Pancreas (tissue), 10 donors: ENCODE results near the gene CCDC188. TPM values are rescaled to one million over a fixed set of nuclear protein-coding genes. Genes with fewer than 3 reads are reported as not detected.

Source experiments
- ATAC-seq, 4 donors: fragments of 200-7000 bp; cut with Tn5 transposase; one replicate each; pipeline versions ENCODE4 v1.8.0 to v1.9.1; 2020; ENCODE audit warnings: mild to moderate bottlenecking in 4 of 4, moderate library complexity in 4 of 4
- DNase-seq, 6 donors: peaks; one replicate each; pipeline ENCODE4 v3.0.0-alpha.2; 2020
- FAIRE-seq: peaks from 2 replicates; lab custom pipeline; 2012; peaks lifted over from hg19 to GRCh38; lab: Jason Lieb, UNC
- H3K27ac ChIP-seq, 4 donors: fragments of 200-600 bp; sonication (generic); 1 replicate in 3 of 4; 2 replicates in 1 of 4; pipeline versions ENCODE4 v1.5.0 to v1.8.0; 2020
- H3K27me3 ChIP-seq, 4 donors: fragments of 200-600 bp; one replicate each; pipeline ENCODE4 v1.8.0; 2021
- H3K36me3 ChIP-seq, 3 donors: fragments of 200-600 bp; sonication (generic) in 1 of 3; one replicate each; pipeline versions ENCODE4 v1.5.0 to v1.8.0; 2020 to 2021
- H3K4me1 ChIP-seq, 3 donors: fragments of 200-600 bp; one replicate each; pipeline ENCODE4 v1.8.0; 2021
- H3K4me3 ChIP-seq, 4 donors: fragments of 200-600 bp; sonication (generic) in 2 of 4; one replicate each; pipeline versions ENCODE4 v1.5.0 to v1.8.0; 2020 to 2021
- H3K9me3 ChIP-seq, 4 donors: fragments of 200-600 bp; one replicate each; pipeline ENCODE4 v1.8.0; 2021
- WGBS, 2 donors: extraction: QIAGEN DNeasy Blood & Tissue Kit; methylation state at CpG; one replicate each; pipeline ENCODE4 v1.1.7; 2013; 5-methylcytosine and 5-hydroxymethylcytosine counted together
- intact Hi-C, 3 donors: fragments of 100-400 bp; cut with DNase I; formaldehyde crosslinking; loops; one replicate each; pipeline versions ENCODE4 v1.11.1 to v1.14.2; 2022
- polyA plus RNA-seq, 2 donors: library from polyadenylated mRNA; stranded (reverse); fragments of 200-250 nt; gene quantifications; one replicate each; pipeline ENCODE4 v1.2.3, GENCODE V29; 2013
- total RNA-seq, 6 donors: library from RNA; stranded (reverse); fragmentation: NEBNext Ultra II Directional in 4 of 6; extraction: Animal tissue kit (Norgen Biotek cat#: 25700) in 4 of 6; gene quantifications; one replicate each; pipeline versions ENCODE4 v1.2.1 to v1.2.4, GENCODE V29; 2021 to 2023
- TF ChIP-seq, protein P1 (sequence below), 4 donors: fragments of 200-600 bp; sonication (generic) in 3 of 4; IDR thresholded peaks; one replicate each; pipeline versions ENCODE4 v1.5.0 to v1.8.0; 2021; ENCODE audit warnings: antibody characterized with exemption in 4 of 4
- donor health status: healthy with polysubstance abuse.
- donor health status: DM: no; HTN: no; CAD: no; lungs with moderate emphysema.
- donor health status: DM: no; HTN: no; CAD: no.
- donor health status: control.
- donor health status: control.
- donor health status: Bipolar disorder and iron deficiency.
- donor health status: DM: yes; HTN: yes; CAD: no.
- donor health status: DM: no; HTN: no; CAD: no.
- donor health status: DM: no; HTN: no; CAD: no.
- donor health status: DM: yes; HTN: yes; CAD: no.

The CCDC188 gene
- total and polyA plus RNA-seq, 8 donors = 0.31 to 7.1 (median 0.44) TPM; not detected in 1

DNA sequence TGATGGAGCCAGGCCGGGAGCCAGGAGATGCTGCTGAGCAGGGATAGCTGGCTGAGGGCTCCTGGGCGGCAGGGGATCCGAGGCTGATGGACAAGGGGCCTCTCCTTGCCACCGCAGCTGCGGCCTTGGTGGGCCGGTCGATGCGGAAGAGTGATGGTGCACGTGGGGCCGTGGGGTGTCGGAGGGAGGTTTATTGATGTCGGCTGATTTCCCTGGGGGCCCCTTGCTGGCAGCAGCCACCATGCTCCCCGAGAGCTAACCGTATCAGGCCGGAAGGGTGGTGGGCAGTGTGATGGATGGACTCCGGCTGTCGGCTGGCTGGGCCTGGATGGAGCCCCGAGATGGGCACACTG is 31.0 kb upstream of the CCDC188 start:
- TF ChIP-seq, protein P1, sequence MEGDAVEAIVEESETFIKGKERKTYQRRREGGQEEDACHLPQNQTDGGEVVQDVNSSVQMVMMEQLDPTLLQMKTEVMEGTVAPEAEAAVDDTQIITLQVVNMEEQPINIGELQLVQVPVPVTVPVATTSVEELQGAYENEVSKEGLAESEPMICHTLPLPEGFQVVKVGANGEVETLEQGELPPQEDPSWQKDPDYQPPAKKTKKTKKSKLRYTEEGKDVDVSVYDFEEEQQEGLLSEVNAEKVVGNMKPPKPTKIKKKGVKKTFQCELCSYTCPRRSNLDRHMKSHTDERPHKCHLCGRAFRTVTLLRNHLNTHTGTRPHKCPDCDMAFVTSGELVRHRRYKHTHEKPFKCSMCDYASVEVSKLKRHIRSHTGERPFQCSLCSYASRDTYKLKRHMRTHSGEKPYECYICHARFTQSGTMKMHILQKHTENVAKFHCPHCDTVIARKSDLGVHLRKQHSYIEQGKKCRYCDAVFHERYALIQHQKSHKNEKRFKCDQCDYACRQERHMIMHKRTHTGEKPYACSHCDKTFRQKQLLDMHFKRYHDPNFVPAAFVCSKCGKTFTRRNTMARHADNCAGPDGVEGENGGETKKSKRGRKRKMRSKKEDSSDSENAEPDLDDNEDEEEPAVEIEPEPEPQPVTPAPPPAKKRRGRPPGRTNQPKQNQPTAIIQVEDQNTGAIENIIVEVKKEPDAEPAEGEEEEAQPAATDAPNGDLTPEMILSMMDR (IDR thresholded peaks at IDR 0.05) = no peak
- ATAC-seq (no peak), FAIRE-seq (no peak), DNase-seq (no peak)
- Histone ChIP-seq H3K27me3 (no peaks in the 10 kb centered on the region), H3K4me3 (no peak overlapping the region), H3K4me1 (no peaks in the 10 kb centered on the region), H3K27ac (no peak overlapping the region), H3K36me3 (no peaks in the 10 kb centered on the region), H3K9me3 (no peaks in the 10 kb centered on the region)
- 75 to 78% methylated on average over 18 of the region's 18 CpGs for WGBS, 2 donors
- intact Hi-C loops = no loop called here

DNA sequence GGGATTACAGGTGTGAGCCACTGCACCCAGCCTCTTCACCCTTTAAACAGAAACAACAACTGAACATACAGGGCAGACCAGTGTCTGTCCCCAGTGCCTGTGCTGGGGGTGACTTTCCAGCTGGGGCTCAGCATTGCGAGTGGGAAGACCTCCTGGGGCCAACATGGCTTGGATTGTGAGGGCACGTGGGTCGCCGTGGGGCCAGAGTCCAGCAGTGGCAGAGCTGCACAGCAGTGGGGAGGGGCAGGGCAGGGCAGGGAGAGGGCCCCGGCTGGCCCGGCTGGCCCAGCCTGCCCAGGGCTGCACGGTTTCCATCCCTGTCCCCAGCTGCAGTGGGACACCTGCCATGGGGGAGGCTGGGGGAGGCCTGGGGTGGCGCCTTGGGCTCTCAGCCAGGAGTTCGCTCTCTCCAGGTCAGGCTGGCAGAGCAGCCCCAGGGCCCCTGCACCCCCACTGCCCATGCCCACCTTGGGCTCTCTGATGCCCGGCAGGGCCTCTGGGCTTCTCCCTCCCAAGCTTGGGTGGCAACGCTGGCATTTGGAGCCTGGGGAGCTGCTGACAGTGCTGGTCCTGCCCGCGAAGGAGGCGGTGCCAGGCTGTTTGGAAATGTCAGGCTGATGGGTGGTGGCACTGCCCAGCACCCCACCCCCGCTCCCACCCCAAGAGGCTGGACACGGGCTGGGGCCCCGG is 30.5 kb upstream of the CCDC188 start:
- Histone ChIP-seq H3K4me1 (no peaks in the 10 kb centered on the region), H3K36me3 (no peaks in the 10 kb centered on the region), H3K4me3 (no peak overlapping the region), H3K9me3 (no peaks in the 10 kb centered on the region), H3K27me3 (no peaks in the 10 kb centered on the region), H3K27ac (no peak overlapping the region)
- TF ChIP-seq, protein P1 (IDR thresholded peaks at IDR 0.05) = no peak
- FAIRE-seq (no peak), ATAC-seq (peak in 1 of 4 donors; percentile 19), DNase-seq (no peak)
- 57 to 70% methylated on average over 16 to 17 of the region's 17 CpGs for WGBS, 2 donors
- intact Hi-C loops = no loop called here

DNA sequence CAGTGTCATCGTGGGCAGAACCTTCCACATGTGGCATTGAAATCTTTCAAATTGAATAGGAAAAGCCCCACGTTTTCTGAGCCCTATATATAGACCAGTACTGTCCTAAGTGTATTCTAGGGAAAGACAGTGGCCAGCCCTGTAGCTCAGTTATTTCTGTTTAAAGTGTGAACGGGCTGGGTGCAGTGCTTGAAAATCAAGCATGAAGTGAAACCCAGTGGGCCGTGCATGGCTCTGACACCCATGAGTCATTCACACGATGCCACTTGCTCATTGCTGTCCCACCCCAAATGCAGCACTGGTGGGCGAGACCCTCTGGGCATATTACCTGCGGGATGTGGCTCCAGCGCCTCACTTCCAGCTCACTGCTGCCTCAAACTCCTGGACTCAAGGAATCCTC is 29.8 kb upstream of the CCDC188 start:
- TF ChIP-seq, protein P1 (IDR thresholded peaks at IDR 0.05) = no peak
- intact Hi-C loops = no loop called here
- Histone ChIP-seq H3K4me3 (no peak overlapping the region), H3K4me1 (no peaks in the 10 kb centered on the region), H3K9me3 (no peaks in the 10 kb centered on the region), H3K27me3 (no peaks in the 10 kb centered on the region), H3K27ac (no peak overlapping the region), H3K36me3 (no peaks in the 10 kb centered on the region)
- WGBS, 2 donors = 79 to 84% methylated on average over 8 of the region's 8 CpGs
- FAIRE-seq (no peak), DNase-seq (no peak), ATAC-seq (no peak)

DNA sequence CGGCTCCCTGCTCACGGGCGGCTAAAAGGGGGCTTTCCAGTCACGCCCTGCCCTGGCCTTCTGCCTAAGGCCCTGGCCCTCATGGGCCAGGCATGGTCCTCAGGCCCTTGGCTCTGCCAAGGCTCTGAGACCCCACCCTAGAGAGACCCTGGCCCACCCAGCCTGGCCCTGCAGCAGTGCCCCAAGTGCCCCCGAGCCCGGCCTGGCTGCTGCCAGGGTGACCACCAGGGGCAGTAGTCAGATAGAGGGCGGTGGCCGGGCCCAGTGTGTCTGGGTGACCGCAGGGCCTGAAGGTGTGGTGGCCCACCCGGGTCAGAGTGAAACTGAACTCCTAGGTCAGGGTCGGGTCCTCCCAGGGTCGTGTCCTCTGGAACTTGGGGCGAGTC is 29.4 kb upstream of the CCDC188 start:
- ATAC-seq (no peak), FAIRE-seq (no peak), DNase-seq (no peak)
- TF ChIP-seq, protein P1 (IDR thresholded peaks at IDR 0.05) = no peak
- Histone ChIP-seq H3K27ac (no peak overlapping the region), H3K36me3 (no peaks in the 10 kb centered on the region), H3K4me1 (no peaks in the 10 kb centered on the region), H3K4me3 (no peak overlapping the region), H3K27me3 (no peaks in the 10 kb centered on the region), H3K9me3 (no peaks in the 10 kb centered on the region)
- 80 to 87% methylated on average over 13 of the region's 13 CpGs for WGBS, 2 donors
- intact Hi-C loops = no loop called here

DNA sequence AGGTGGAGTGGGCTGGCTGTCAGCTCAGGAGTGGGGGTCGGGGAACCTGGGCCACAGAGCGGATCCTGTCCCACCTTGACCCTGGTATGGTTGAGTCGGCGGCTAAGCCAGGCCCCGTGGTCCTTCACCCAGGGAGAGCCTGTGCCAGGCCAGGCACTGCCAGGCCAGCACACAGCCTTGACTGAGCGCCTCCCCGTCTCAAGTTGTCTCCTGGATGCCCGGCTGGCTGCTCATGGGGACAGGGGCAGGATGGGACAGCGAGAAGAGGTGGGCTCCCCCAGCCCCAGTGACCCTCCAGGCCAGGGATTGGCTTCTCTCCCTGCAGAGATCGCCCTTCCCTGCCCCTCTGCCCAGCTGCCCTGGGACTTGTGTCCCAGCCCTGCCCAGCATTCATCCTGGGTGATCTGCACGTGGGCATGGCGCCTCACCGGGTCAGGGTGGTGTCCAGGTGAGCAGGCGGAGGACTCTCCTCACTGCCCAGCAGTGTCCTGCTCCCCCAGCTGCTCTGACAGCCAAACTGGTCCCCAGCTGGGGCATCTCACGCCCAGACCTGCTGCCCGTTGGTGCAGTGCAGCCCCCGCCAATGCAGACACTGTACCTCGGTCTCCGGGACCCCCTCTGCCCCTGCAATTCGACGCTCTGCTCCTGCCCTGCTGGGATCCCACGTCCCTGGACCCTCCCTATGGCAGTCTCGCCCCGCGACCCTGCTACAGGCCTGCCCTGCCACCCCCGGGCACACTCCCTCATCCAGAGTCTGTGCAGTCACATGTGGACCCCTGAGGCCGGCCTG is 28.8 kb upstream of the CCDC188 start:
- Histone ChIP-seq H3K4me3 (no peak overlapping the region), H3K27ac (no peak overlapping the region), H3K4me1 (no peaks in the 10 kb centered on the region), H3K9me3 (no peaks in the 10 kb centered on the region), H3K36me3 (no peaks in the 10 kb centered on the region), H3K27me3 (no peaks in the 10 kb centered on the region)
- TF ChIP-seq, protein P1 (IDR thresholded peaks at IDR 0.05) = no peak
- intact Hi-C loops = no loop called here
- FAIRE-seq (no peak), DNase-seq (no peak), ATAC-seq (no peak)
- WGBS, 2 donors = 80 to 86% methylated on average over 26 to 27 of the region's 27 CpGs
